ENCODE results near the gene GOT1.

The GOT1 gene

DNA sequence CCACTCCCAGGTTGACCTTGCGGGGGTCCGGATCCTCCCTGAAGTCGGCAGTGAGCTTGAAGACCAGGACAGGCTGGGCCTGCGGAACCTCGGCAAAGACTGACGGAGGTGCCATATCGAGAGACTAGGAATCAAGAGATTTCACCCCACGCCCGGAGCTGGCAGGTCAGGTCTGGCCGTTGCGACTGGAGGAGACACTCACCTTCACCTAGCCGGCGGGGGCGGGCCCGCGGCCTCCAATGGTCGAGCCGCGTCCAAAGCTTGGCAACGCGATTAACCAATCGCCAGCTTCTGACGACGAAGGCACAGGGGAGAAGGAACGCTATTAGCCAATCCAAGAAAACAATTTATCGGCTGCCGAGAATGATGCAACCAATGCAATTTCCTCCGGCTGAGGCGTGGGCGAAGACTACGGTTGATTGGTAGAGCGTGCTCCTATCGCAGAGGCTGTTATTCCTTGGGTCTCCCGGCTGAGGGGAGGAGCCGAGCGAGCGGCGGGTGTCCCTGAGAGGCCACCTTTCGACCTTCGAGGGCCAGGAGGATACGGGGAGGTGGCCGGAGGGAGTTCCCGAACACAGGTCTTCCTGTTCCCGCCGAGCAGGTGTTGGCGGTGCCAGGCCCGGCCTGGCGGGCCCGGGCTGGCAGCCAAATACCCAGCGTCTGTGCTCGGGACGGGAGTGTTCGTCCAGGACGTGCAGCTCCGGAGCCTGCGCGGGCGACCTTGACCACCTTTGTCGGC is at the start of gene GOT1:
GOT1 (minus strand) TSS at position 174 of the 739 bp plus-strand sequence; CDS start at position 115, 59 bp downstream.
- peak; percentile 87 for DNase-seq

DNA sequence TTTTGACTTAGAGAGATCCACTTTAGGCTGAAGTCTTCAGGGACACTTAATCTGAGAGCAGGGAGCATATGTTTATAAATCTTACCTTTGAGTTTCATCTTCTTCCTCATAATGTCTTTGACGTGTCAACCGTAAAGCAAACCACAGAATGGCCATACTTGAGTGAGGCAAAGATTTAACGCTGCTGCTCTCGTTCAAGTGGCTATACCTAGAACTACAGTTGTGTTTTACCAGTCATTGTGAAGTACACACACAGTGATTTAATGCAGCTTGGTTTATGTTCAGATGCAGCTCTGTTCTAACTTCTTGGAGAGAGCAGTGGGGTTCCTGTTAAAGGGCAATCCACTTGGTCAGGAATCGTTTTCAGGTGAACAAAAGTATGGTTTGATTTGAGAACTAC is 39.9 kb upstream of the GOT1 start:
- DNase-seq = no peak

DNA sequence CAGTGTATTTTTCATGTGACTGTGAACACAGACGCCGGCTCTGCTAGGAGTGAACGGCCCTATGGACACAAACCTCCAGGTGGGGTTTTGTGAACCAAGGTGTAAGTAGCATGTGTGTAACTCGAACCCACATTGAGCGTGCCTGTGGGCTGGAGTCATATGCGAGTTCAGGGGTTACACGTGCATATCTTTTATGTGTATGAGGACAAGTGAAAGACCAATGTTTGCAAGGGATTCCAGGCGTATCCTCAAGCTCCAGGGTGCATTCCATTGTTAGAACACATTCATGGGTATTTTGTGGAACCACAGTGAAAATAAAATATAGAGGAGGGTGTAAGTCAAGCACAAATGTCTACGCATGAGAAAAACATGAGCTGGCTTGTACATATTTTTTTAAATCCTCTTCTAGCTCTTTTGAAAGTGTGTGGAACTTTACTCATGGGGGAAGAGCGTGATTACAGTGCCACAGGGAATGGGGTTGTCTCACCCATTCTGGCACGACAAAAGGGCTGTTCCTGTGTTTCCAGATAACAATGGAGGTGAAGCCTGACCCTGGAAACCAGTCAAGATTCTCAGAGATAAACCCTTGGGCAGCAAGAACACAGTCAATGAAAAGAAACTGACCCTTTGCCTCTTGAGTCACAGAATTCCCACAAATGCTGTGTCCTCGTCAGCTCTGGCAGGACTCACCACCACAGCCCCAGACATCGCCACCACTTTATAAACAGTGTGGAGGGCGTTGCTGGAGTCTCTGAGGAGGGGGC is 37.0 kb upstream of the GOT1 start:
- DNase-seq = no peak

DNA sequence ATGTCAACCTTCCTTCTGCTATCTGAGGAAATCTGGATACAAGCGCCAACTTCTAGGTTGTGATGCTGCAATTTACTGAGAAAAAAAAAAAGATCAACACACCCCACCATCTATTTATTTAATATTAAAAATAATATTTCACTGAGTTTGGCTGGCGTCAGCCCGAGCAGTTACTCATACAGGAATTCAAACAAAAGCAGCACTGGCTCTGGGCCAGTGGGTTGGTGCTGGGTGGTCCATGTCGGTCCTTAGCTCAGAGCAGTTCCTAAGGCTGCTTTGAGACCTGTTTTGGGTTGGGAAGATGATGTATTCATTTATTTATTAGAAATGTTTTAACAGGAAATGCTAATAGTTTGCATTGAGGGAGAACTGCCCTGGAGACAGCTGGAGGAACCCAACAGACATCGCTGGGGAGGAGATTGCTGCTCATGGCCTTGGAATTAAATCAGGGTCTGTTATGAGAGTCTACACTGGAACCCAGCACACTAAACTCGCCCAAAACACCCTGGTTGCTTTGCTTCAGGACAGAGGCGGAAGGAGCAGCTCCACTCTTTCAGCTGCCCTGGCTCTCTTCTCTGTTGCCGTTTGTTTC is 36.3 kb upstream of the GOT1 start:
- no peak for DNase-seq

DNA sequence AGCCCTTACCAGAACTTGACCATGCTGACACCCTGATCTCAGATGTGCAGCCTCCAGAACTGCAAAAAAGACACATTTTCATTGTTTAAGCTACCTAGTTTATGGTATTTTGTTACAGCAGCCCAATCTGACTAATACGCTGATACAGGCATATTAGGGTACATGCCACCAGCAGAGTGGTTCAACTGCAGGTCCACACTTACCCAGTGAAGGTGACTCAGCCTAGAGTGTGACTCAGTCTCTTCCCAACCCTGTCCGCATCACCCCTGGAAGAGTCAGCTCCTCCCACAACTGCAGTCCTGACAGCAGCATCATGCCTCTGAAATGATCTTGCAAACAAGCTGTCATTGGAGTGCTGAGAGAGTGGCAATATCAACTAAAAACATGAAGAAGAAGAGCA is 30.8 kb upstream of the GOT1 start:
- no peak for DNase-seq

DNA sequence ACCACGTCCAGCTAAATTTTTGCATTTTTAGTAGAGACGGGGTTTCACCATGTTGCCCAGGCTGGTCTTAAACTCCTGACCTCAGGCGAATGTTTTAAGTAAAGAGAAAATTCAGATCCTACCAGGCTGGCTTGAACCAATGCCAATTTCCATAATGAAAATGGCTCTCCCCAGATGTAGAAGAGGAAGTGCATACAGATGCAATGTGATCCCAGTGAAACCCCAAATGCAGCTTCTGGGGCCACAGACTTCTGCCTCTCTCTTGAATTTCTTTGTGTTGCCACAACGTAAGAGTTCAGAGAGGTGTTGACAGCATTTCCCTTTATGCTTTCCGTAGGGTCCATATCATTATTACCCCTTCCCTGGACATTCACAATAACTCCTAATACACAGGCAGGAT is 29.6 kb upstream of the GOT1 start:
- no peak for DNase-seq

DNA sequence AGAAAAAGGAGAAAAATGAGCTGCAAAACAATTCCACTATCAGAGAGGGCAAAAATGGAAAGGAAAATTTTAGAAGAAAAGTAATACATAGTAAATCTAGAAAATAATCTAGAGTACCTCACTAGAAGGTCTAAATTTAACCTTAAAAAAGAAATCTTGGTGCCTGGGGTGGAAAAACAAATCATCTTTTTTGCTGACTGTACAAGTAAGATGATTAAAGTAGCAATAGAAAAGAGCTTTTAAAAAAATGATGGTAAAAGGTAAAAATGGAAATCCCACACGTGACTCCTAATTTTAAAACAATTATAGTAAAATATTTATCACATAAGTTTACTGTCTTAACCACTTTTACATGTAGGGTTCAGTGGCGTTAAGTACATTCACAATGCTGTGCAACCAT is 28.8 kb upstream of the GOT1 start:
- DNase-seq = no peak

DNA sequence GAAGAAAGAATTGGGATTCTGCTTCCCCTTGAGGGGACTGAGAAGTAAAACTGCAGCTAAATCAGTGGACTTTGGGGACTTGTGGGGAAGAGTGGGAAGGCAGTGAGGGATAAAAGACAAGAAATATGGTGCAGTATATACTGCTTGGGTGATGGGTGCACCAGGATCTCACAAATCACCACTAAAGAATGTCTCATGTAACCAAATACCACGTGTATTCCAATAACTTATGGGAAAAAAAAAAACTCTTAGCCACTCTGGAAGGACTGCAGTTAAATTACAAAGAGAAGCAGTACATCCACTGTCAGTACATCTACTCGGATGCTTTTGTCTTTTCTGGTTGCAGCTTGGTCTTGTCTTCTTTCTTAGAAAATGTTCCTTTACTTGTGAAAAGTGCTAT is 27.4 kb upstream of the GOT1 start:
- no peak for DNase-seq

DNA sequence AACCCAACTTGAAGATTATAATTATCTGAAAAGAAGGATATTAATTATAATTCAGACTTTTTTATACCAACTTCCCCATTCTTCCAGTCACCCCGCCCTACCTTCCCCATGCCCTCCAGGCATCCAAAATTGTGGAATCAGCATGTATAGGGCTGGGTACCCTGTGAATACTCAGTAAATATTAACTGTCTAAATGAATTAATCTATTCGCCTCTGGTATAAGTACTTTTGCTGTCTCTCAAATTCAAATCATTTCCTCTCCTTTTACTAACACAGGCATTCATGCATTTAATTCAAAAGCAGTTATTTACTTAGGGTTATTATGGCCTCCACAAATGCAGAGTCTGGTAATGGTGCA is 26.5 kb upstream of the GOT1 start:
- no peak for DNase-seq

DNA sequence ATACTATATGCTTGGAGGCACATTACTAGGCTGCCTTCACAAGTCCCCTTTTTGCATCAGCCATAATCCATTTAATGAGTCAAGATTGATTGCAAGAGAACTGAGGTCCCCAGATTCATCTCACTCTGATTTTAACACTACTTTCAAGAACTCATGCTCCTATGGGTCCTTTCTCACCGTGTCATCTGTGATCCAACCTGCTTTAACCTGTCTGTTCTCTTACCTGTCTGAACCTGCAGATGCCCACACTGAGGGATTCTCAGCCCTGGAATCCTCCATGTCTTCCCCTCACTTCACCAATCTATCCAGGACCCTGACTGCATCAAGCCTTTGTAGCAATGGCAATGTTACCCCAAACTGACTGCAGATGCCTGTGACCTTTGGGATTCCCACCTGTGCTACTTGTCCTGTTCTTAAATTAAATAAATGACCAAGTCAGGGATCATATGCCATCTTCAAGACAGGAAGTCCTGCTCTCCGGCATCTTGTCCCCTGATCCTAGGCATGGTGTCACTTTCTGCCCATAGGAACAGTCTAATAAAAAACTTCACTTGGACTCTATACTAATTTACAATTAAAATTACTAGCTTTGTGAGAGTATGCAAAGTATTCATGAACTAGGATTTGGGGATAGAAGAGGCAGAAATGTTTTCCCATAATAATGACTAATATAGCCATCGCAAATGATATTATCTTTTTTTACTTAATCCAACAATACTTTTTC is 25.9 kb upstream of the GOT1 start:
- no peak for DNase-seq

DNA sequence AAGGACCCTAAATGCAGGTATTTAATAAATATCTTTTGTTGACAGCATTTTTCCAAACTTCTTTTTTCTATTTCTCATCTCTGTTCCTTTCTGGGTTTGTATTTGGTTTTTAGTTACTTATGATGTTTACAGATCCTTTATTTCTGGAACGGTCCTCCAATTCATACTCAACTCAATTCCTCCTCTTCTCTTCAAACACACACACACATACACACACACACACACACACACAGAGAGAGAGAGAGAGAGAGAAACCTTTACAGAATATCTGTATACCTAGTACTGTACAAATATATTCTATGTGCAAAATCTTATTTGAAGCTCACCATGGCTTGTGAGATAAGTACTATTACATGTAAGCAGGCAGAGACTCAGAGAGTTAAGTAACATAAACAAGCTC is 21.6 kb upstream of the GOT1 start:
- no peak for DNase-seq

DNA sequence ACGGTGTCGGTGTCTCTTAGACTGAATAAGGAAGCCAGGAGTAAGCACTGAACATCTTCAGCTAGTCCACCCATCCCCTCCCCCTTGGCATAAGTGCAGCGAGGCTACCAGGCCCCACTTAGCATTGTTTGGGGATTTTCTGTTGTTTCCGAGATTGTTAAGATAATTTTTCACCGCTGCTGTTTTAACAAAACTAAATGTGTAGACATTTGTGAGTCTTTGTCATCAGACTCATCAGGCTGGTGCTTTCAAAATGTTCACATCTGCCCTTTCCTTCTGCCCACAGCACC is 21.0 kb upstream of the GOT1 start:
- DNase-seq = no peak

DNA sequence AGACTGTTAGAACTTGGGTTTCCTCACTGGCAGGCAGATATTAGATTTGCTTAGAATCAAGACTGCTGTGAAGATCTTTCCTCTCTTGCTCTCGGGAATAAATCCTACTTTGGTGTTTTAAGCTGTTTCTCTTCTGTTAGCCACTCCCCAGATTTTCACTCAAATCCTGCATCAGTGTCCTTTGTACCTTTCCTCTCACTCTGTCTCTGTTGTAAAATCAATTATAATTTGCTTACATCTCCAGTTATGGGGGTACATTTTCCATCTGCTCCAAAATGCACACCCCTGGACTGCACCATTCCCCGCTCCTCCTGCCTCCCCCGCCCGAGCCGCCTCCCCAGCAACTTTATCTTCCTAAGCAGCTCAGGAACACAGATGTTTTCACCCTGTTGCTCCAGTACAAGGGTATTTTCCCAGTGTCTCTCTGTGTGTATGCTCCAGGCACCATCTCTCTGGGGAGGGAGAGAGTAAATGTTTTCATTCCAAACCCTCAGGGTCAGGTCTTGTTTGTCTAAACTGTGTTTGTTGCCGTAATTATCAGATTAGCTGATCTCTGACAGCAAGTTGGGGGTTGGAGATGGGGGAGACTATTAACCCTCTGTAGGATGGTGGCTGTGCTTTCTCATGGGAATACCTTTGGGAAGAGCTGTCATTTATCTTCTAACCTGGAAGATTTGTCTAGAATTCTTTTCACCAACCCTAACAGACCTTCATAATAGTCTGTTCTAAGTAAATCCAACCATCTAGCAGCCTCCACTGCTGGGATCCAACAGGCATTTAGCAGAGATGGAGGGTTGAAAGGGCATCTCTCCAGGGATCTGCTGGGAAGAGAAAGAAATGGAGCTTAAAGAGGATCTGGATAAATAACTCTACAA is 20.4 kb upstream of the GOT1 start:
- DNase-seq = no peak

DNA sequence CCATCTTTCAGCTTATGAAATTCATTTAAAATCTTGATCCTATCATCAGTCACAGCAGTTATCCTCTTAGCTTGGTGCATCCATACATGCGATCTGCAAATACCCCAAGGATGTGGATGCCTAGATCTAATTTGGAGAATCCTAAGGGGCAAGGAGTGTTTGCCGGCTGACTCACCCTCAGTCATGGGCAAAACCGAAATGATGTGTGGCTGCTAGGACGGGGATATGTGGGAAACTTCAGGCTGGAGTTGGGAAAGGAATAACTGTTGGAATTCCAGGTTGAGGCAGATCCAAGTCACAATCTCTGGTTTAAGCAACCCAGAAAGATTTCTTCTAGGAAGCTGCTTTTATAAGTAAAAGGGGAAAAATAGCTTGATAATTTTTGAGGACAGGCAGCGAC is 19.7 kb upstream of the GOT1 start:
- DNase-seq = no peak

DNA sequence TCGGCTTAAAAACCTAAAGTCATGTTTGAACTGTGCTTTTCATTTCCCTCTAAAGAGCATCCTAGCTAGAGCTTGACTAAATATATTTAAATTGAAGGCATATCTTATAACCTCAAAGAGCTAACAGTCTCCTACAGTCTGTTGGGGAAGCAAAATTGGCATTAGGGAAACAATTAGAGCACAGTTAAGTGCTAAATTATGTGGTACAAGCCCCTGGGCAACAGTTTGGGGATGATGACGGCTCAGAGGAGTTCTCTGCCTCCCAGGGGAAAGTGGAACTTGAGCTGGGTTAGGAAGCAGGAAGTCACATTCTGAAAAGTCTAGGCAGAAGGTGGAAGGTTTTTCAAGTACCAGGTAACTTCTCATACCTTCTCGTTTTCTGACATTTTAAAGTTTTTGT is 18.6 kb upstream of the GOT1 start:
- no peak for DNase-seq

DNA sequence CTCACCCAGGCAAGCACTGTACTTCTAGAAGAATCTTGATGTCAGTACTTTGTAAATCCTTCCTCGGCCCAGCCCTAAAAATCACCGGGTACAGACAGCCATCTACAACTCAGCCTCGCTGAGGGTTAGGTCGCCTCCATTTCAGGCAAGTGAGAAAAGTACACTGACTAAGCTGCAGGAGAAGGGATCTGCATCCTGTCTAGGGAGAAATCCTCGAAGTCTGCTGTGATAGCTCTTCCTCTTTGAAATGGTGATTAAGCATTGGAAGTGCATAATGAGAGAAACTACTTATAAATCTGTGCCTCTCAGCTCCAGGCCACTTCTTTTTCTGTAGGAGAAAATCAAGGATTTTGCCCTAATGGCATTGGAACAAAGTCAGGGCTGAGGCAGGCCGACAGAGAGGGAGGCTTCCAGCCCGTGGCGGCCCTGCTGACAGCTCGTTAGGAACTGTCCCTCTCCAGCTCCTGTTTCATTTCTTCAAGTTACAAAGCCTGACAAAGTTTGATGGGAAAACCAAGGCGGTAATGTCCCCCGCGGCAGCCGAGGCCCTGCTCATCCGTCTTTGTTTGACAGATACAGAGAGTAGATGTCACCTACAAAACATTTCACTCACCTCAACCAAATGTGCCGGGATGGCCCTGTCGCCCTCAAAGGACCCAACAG is 14.1 kb upstream of the GOT1 start:
- no peak for DNase-seq

DNA sequence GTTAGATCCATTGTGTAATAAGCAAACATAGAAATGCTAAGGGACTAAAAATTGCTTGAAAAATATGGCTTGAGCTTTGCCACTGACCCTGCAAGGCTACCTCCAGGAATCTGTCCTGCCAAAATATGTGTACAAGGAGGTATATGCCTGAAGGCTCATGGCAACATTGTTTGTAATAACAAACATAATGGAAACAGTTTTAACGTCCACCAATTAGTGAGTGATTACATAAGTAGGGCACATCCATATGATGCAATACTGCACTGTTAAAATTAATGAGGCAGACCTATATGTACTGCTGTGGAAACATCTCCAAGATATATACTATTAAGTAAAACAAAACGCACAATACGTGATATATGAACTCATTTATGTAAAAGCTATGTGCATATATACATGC is 13.1 kb upstream of the GOT1 start:
- DNase-seq = no peak

DNA sequence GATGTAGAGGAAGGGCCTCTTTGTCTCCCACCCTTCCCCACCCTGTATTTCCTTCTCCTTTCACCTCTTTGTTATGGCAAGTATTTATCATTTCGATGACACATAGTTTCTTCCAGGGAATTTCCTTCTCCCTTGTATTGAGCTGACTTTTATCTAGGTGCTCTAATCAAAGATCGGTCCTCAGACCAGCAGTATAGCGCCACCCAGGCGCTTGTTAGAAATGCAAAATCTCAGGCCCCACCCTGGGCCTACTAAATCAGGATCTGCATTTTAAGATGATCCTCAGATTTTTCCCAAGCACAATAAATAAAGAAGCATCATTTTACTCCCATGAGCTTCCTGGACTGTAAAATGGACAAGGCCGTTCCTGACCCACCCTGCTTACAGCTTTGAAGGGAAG is 12.0 kb upstream of the GOT1 start:
- DNase-seq = no peak

DNA sequence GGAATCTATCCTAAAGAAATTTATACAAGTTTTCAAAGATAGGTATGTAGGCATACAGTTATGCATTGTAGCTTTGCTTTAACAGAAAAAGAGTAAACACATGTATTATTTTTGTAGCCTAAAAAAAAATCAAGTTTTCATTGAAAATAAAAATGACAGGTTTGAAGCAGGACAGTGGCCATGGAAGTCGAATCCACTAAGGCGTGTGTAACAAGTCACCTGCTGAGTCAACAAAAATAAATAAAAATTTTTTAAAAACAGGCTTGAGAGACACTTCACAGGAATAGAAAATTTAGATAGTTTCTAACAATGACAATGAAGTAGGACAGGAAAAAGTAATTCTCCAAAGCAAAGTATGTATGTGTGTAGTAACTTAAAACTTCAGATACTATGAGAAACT is 8.5 kb upstream of the GOT1 start:
- no peak for DNase-seq

DNA sequence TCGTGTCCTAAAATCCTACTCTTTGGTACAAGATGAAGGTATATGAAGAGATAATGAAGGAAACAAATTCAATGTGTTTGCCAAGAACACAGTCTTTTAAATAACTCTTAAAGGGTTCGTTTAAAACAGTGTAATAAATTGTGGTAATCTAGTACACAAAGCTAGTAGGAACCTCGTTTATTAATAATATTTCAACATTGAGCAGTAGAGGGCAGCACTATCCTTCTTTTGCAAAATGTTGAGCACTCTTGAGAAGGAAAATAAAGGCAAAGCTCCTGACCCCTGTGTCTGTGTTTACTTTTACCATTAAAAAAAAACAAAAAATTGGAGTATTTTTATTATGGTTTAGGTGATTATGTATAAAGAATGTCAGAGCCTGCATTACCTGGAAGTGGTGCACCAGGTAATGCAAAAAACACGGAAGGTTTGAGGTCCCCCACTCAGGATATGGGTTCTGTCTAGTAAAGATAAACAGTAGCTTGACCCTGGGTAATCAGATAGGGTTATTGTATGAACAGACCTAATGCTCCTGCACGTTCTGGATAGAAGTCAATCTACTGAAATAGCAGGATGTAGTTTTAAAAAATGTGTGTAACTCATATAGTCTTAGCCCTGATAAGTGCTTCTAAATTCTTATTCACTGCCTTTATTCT is 5.7 kb upstream of the GOT1 start:
- no peak for DNase-seq

DNA sequence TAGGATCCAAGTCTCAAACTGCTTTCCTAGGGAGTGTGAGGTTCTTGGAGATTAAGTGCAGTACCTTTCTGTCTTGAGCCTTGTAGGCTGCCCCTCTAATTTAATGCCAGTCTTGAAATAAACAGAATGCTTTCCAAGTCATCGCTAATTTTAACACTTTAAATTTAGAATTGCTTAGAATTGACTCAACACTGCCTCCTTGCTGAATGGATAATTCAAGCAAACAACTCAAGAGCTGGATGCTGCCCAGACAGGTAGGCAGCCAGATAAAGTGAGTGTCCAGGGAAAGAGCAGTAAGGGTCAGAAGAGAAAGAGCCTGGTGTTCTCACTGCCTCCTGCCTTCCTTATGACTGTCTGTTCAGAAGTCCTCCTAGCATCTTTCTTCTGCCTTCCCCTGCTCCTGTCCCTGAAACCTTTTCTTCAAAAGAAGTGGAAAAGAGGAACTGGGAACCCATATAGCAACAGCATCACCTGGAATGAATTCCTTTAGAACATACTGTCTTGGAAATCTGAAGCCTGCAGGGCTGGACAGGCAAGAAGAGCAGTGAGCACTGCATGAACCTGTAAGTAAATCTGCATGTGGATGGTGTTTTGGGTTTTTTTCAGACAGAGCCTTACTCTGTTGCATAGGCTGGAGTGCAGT is 3.1 kb upstream of the GOT1 start:
- DNase-seq = no peak
